DOHH2 (cell line): ENCODE data around the gene SLIT2.

Experiments used
- H3F3A ChIP-seq: fragments of 200-600 bp; sonication (generic), shearing (Covaris generic); 2 replicates; pipeline ENCODE4 v1.6.0; 2016; ENCODE audit warnings: antibody characterized with exemption, mild to moderate bottlenecking; ENCODE audit not compliant: control insufficient read depth, insufficient read depth
- H3K27ac ChIP-seq: fragments of 200-600 bp; sonication (generic); 2 replicates; pipeline ENCODE4 v1.5.1; 2014; ENCODE audit warnings: low read depth, mild to moderate bottlenecking, low read length, moderate library complexity
- H3K27me3 ChIP-seq: fragments of 200-600 bp; sonication (generic); 2 replicates; pipeline ENCODE4 v1.6.1; 2014; ENCODE audit warnings: mild to moderate bottlenecking, low read length, mixed read lengths; ENCODE audit not compliant: control insufficient read depth
- H3K36me3 ChIP-seq: fragments of 200-600 bp; sonication (generic); 2 replicates; pipeline ENCODE4 v1.6.1; 2014; ENCODE audit warnings: mild to moderate bottlenecking, low read length, moderate library complexity, mixed read lengths; ENCODE audit not compliant: control insufficient read depth
- H3K4me1 ChIP-seq: fragments of 200-600 bp; sonication (generic); 2 replicates; pipeline ENCODE4 v1.6.1; 2014; ENCODE audit warnings: mild to moderate bottlenecking, low read length, mixed read lengths; ENCODE audit not compliant: control insufficient read depth
- H3K4me2 ChIP-seq: fragments of 200-600 bp; sonication (generic); 2 replicates; pipeline ENCODE4 v1.6.0; 2014; ENCODE audit warnings: mild to moderate bottlenecking, low read length, moderate library complexity
- H3K4me3 ChIP-seq: fragments of 200-600 bp; sonication (generic); 2 replicates; pipeline ENCODE4 v1.5.1; 2014; ENCODE audit warnings: mild to moderate bottlenecking, low read length, mixed read lengths
- H3K79me2 ChIP-seq: fragments of 200-600 bp; sonication (generic); 2 replicates; pipeline ENCODE4 v1.6.1; 2014; ENCODE audit warnings: mild to moderate bottlenecking, low read length, mixed read lengths; ENCODE audit not compliant: control insufficient read depth
- H3K9me2 ChIP-seq: fragments of 200-600 bp; sonication (generic); replicated peaks from 2 replicates; pipeline ENCODE4 v1.6.1; 2014; ENCODE audit warnings: mild to moderate bottlenecking, low read length, mixed read lengths; ENCODE audit not compliant: control insufficient read depth
- H3K9me3 ChIP-seq: fragments of 200-600 bp; sonication (generic); 2 replicates; pipeline ENCODE4 v1.6.1; 2014; ENCODE audit warnings: antibody characterized with exemption, low read length, mixed read lengths; ENCODE audit not compliant: control insufficient read depth, insufficient read depth
- H4K20me1 ChIP-seq: fragments of 200-600 bp; sonication (generic); 2 replicates; pipeline ENCODE4 v1.6.0; 2014; ENCODE audit warnings: low read depth, mild to moderate bottlenecking, antibody characterized with exemption, low read length, moderate library complexity; ENCODE audit not compliant: control insufficient read depth, insufficient read depth
- EZH2phosphoT487 ChIP-seq: fragments of 200-600 bp; sonication (generic); IDR thresholded peaks from 2 replicates; pipeline ENCODE4 v1.6.1; 2017; ENCODE audit warnings: borderline replicate concordance, mild to moderate bottlenecking, antibody characterized with exemption, low read length, moderate library complexity, mixed read lengths
- TF ChIP-seq, protein P1 (sequence below): fragments of 200-600 bp; sonication (generic); IDR thresholded peaks from one replicate; pipeline ENCODE4 v1.5.1; 2014; ENCODE audit warnings: antibody characterized with exemption, mild to moderate bottlenecking, low read depth, low read length; ENCODE audit not compliant: poor library complexity, severe bottlenecking

Gene SLIT2

DNA sequence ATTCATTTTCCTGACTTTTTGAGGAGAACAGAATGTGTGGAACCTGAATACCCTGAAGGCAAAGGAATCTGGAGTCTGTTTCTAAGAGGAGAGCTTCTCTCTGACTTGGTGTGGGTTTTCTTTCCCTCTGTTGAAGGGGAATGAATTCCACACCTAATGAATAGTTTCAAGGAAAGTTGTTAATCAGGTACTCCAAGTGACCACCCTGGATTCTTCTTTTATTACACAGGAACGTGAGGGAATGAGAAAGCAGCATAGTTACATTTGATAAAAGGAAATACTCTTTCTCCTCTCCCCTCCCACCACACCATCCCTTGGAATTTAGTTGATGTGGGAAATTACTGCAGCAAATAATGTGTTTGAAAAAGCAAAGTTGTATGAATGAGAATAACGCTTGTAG is 29.7 kb downstream of the SLIT2 start:
- H3K9me3 ChIP-seq, result no peaks in the 10 kb centered on the region
- H3K4me3 ChIP-seq, result no peak overlapping the region
- H3F3A ChIP-seq, result no peaks in the 10 kb centered on the region
- no peaks in the 10 kb centered on the region for H3K9me2 ChIP-seq
- no peak overlapping the region for H3K27ac ChIP-seq
- no peaks in the 10 kb centered on the region for H3K79me2 ChIP-seq
- no peak overlapping the region for H3K4me2 ChIP-seq
- TF ChIP-seq, protein P1, sequence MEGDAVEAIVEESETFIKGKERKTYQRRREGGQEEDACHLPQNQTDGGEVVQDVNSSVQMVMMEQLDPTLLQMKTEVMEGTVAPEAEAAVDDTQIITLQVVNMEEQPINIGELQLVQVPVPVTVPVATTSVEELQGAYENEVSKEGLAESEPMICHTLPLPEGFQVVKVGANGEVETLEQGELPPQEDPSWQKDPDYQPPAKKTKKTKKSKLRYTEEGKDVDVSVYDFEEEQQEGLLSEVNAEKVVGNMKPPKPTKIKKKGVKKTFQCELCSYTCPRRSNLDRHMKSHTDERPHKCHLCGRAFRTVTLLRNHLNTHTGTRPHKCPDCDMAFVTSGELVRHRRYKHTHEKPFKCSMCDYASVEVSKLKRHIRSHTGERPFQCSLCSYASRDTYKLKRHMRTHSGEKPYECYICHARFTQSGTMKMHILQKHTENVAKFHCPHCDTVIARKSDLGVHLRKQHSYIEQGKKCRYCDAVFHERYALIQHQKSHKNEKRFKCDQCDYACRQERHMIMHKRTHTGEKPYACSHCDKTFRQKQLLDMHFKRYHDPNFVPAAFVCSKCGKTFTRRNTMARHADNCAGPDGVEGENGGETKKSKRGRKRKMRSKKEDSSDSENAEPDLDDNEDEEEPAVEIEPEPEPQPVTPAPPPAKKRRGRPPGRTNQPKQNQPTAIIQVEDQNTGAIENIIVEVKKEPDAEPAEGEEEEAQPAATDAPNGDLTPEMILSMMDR, result no peak
- no peak for TF ChIP-seq EZH2phosphoT487
- no peaks in the 10 kb centered on the region for H3K4me1 ChIP-seq
- H4K20me1 ChIP-seq, result no peaks in the 10 kb centered on the region
- no peaks in the 10 kb centered on the region for H3K27me3 ChIP-seq
- H3K36me3 ChIP-seq, result no peaks in the 10 kb centered on the region

DNA sequence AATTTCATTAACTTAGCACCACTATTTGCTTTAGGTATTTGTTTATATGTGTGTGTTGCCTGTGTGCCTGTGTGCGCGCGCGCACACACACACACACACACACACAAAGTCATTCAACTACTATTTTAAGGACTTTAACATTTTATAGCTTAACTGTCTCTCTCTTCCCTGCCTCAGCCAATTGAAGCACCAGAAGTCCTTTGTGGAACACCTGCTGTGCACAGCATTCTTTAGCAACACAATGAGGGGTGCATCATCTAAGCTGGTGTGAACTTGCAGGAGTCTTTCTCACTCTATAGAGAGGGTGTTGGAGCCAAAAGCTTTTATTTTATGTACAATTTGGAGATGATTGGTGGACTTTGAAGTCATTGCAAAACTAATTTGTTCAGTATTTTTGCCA is 31.3 kb downstream of the SLIT2 start:
- no peaks in the 10 kb centered on the region for H3F3A ChIP-seq
- H4K20me1 ChIP-seq, result no peaks in the 10 kb centered on the region
- no peaks in the 10 kb centered on the region for H3K9me3 ChIP-seq
- H3K36me3 ChIP-seq, result no peaks in the 10 kb centered on the region
- H3K79me2 ChIP-seq, result no peaks in the 10 kb centered on the region
- no peaks in the 10 kb centered on the region for H3K9me2 ChIP-seq
- no peak overlapping the region for H3K27ac ChIP-seq
- no peak for TF ChIP-seq EZH2phosphoT487
- TF ChIP-seq, protein P1, result no peak
- H3K4me1 ChIP-seq, result no peaks in the 10 kb centered on the region
- no peak overlapping the region for H3K4me3 ChIP-seq
- H3K4me2 ChIP-seq, result no peak overlapping the region
- no peaks in the 10 kb centered on the region for H3K27me3 ChIP-seq

DNA sequence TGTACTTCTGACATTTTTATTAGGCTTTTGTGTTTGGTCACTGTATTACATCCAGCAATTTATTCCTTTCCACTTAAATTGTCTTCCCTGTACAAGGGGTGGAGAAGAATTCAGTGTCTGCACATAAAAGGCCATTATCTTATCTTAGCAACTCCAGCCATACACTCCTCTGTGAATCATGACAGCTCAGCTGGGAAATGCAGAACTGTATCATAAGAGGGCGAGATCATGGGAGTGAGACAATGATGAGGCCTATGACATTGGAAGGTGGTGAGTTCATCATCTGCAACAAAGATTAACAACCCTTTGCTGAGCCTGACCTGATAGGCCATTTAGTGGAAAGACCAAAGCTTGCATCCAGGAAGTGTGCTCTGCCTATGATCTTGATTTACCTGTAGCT is 33.3 kb downstream of the SLIT2 start:
- H3K4me2 ChIP-seq, result no peak overlapping the region
- H3K27ac ChIP-seq, result no peak overlapping the region
- H3K36me3 ChIP-seq, result no peaks in the 10 kb centered on the region
- no peak overlapping the region for H3K4me3 ChIP-seq
- H3F3A ChIP-seq, result no peaks in the 10 kb centered on the region
- H3K27me3 ChIP-seq, result no peaks in the 10 kb centered on the region
- no peaks in the 10 kb centered on the region for H3K9me2 ChIP-seq
- no peaks in the 10 kb centered on the region for H4K20me1 ChIP-seq
- no peaks in the 10 kb centered on the region for H3K4me1 ChIP-seq
- no peaks in the 10 kb centered on the region for H3K9me3 ChIP-seq
- TF ChIP-seq, protein P1, result no peak
- no peak for TF ChIP-seq EZH2phosphoT487
- H3K79me2 ChIP-seq, result no peaks in the 10 kb centered on the region

DNA sequence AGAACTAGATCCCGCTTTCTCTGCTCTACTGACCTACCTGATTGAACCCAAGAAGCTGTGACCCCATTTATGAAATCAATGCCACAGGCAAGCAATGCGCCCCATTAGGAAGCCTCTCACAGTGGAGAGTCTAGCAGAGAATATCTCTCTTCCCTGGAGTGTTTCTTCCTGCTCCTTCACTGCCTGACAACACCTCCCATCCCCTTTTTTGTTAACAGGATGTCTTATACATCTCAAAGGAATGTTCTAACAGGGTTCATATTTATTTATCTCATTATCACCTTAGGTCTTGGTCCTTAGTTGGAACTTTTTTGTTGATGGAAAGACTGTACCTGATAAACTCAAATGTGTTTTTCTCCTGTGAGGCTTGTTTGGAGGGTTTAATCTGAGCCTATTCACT is 35.5 kb downstream of the SLIT2 start:
- no peaks in the 10 kb centered on the region for H3K9me2 ChIP-seq
- H3K4me1 ChIP-seq, result no peaks in the 10 kb centered on the region
- H4K20me1 ChIP-seq, result no peaks in the 10 kb centered on the region
- no peak overlapping the region for H3K27ac ChIP-seq
- H3K79me2 ChIP-seq, result no peaks in the 10 kb centered on the region
- TF ChIP-seq, protein P1, result no peak
- TF ChIP-seq EZH2phosphoT487, result no peak
- H3K4me2 ChIP-seq, result no peak overlapping the region
- H3K4me3 ChIP-seq, result no peak overlapping the region
- no peaks in the 10 kb centered on the region for H3K36me3 ChIP-seq
- H3K27me3 ChIP-seq, result no peaks in the 10 kb centered on the region
- no peaks in the 10 kb centered on the region for H3K9me3 ChIP-seq
- no peaks in the 10 kb centered on the region for H3F3A ChIP-seq
